Measurements from ENCODE around the gene DYSF.

Gene DYSF

DNA sequence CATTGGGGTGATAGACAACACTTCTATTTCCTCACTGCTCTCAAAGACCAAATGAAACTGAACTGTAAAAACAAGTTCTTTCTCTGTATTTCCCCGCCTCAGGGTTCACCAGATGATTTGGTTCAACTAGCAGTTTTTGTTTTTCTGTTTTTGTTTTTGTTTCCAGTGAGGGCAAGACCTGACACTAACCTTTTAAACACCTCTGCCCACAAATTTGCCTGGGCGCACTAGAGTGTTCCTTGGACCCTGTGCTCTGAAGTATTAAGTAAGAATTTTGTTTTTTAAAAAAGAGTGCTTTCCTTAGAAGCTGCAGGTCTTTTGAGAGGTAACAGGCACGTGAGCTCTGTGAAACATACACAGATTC lies 92.9 kb downstream of the DYSF start:
- TF ChIP-seq, protein P1, sequence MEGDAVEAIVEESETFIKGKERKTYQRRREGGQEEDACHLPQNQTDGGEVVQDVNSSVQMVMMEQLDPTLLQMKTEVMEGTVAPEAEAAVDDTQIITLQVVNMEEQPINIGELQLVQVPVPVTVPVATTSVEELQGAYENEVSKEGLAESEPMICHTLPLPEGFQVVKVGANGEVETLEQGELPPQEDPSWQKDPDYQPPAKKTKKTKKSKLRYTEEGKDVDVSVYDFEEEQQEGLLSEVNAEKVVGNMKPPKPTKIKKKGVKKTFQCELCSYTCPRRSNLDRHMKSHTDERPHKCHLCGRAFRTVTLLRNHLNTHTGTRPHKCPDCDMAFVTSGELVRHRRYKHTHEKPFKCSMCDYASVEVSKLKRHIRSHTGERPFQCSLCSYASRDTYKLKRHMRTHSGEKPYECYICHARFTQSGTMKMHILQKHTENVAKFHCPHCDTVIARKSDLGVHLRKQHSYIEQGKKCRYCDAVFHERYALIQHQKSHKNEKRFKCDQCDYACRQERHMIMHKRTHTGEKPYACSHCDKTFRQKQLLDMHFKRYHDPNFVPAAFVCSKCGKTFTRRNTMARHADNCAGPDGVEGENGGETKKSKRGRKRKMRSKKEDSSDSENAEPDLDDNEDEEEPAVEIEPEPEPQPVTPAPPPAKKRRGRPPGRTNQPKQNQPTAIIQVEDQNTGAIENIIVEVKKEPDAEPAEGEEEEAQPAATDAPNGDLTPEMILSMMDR (conservative IDR thresholded peaks at IDR 0.05; ENCODE audit: low read length) = no peak
- no peak overlapping the region for H3K4me3 ChIP-seq (ENCODE audit: low read length)
- DNase-seq (ENCODE audit: low read depth) = no peak

DNA sequence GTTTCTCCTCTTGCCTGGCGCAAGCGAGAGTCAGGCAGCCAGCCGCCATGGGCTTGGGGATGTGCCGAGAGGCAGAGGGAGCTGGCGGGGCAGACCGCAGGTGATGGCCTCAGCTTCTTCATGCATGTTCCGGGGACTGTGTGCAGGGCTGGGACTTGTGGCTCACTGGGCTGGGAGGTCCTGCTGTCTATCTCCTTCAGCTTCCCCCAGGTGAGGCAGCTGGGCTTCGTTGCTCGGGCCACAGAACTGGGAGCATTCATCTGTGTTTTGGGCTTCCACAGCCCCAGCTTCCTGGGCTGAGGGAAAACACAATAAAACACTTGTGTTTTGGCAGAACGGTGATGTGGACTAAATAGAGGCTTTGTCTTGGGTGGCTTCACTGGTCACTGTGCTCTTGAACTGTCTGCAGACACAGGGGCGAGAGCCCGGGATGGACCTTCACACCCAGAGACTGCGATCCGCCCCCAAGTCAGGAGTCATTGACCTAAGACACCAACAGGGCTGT lies 93.5 kb downstream of the DYSF start:
- H3K4me3 ChIP-seq (ENCODE audit: low read length) = no peak overlapping the region
- TF ChIP-seq, protein P1 (conservative IDR thresholded peaks at IDR 0.05; ENCODE audit: low read length) = no peak
- no peak for DNase-seq (ENCODE audit: low read depth)

- H3K4me3 ChIP-seq (ENCODE audit: low read length) = no peak overlapping the region
- no peak for DNase-seq (ENCODE audit: low read depth)
- TF ChIP-seq, protein P1 (conservative IDR thresholded peaks at IDR 0.05; ENCODE audit: low read length) = no peak
Observed at GRCh38 chr2:71547616-71548285, 94.4 kb downstream of the DYSF start.

GRCh38 chr2:71548646-71549425 lies 95.5 kb downstream of the DYSF start:
- TF ChIP-seq, protein P1 (conservative IDR thresholded peaks at IDR 0.05; ENCODE audit: low read length) = peak; percentile 77
- no peak overlapping the region for H3K4me3 ChIP-seq (ENCODE audit: low read length)
- peak; percentile 66 for DNase-seq (ENCODE audit: low read depth)

DNA sequence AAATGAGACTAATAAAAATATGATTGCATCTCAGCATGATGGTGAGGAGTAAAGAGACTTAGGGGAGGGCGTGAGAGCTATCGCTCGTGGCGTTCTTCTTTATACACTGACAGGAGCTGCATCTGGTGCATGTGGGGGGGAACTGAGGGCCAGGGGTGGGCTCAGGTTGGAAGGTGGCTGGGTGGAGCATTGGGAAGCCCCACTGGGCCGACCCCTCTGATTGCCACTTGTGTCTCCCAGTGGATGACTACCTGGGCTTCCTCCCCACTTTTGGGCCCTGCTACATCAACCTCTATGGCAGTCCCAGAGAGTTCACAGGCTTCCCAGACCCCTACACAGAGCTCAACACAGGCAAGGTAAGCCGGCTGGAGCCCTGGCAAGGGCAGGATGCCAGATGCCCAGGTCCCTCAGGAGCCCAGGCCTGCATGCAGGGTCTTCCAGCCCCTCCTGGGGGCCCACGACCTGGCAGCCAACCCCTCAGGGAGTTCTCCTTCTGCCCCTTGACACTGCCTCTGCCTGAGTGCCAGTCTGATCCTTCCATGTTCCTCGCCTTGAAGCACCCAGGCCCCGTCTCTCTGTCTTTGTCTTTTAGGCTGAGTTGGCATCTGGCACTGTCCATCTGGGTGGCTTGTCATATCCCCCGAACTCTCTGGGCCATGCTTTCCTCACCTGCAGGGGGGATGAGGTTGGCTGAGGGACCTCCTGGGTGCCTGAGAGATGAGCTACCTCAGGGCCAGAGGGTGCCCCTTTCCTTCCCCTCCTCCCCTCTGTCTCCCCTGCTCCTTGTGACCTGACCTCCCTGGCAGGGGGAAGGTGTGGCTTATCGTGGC lies 97.7 kb downstream of the DYSF start:
- TF ChIP-seq, protein P1 (conservative IDR thresholded peaks at IDR 0.05; ENCODE audit: low read length) = no peak
- no peak overlapping the region for H3K4me3 ChIP-seq (ENCODE audit: low read length)
- no peak for DNase-seq (ENCODE audit: low read depth)

GRCh38 chr2:71551631-71551915 lies 98.2 kb downstream of the DYSF start:
- TF ChIP-seq, protein P1 (conservative IDR thresholded peaks at IDR 0.05; ENCODE audit: low read length) = no peak

More at GRCh38 chr2:71551631-71551915, 98.2 kb downstream of the DYSF start:
- no peak overlapping the region for H3K4me3 ChIP-seq (ENCODE audit: low read length)
- DNase-seq (ENCODE audit: low read depth) = no peak
